ENCODE measurements around the gene ALPP.

The ALPP gene

DNA sequence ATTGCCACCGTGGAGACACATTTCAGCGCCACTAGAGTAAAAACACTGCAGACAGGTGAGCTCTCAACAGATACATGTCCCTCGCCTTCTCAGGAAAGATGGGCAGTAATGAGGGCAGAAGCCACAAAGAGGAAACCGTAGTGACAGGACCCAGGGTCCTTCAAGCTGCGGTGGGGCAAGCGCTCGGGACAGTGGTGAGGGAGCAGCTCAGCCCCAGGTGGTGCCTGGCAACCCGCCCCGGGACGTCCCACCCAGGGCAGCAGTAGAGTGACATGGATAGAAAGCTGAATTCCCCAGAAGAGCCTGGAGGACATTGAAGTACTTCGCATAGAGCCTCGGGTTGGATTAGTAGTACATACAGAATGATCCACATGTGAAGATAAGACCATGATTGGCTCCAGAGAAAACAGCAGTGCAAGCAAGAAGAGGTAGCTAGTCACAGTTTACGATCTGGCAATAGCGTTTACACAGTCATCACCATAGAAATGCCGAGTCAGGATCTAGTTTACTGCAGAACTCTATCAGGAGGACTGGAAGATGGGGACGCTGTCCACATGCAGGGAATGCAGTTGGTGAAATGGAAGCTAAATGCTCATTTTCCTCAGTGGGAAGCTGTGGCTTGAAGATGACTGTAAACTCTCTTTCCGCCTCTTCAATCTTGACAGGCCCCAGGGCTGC, 37.4 kb upstream of the ALPP start:
- no peaks in the 10 kb centered on the region for H3K9me3 ChIP-seq (ENCODE audit: severe bottlenecking)
- H3K4me3 ChIP-seq (ENCODE audit: low read depth, low read length) = no peak overlapping the region
- TF ChIP-seq, protein P1, sequence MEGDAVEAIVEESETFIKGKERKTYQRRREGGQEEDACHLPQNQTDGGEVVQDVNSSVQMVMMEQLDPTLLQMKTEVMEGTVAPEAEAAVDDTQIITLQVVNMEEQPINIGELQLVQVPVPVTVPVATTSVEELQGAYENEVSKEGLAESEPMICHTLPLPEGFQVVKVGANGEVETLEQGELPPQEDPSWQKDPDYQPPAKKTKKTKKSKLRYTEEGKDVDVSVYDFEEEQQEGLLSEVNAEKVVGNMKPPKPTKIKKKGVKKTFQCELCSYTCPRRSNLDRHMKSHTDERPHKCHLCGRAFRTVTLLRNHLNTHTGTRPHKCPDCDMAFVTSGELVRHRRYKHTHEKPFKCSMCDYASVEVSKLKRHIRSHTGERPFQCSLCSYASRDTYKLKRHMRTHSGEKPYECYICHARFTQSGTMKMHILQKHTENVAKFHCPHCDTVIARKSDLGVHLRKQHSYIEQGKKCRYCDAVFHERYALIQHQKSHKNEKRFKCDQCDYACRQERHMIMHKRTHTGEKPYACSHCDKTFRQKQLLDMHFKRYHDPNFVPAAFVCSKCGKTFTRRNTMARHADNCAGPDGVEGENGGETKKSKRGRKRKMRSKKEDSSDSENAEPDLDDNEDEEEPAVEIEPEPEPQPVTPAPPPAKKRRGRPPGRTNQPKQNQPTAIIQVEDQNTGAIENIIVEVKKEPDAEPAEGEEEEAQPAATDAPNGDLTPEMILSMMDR (IDR thresholded peaks at IDR 0.05; ENCODE audit: low read depth, low read length) = no peak
- DNase-seq = peak; percentile 0
- no peaks in the 10 kb centered on the region for H3K27me3 ChIP-seq (ENCODE audit: insufficient read depth, low read depth, severe bottlenecking)
- H3K36me3 ChIP-seq = no peaks in the 10 kb centered on the region
- H3K27ac ChIP-seq = no peak overlapping the region

DNA sequence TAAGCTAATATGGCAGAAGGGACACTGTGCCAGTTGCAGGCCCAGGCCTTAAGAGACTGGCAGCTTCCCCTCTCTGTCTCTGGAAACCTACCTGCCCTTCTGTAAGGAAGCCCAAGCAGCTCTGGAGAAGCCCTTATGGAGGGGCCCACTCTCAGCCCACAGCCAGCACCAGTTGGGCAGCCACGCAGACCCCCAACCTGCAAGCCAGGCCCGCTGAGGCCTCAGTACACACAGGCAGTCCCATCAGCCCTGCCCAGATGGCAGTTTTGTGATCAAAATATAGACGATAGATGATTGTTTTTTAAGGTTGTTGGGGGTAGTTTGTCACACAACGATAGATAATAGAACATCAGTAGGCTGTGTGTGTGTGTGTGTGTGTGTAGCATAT, 36.8 kb upstream of the ALPP start:
- H3K27ac ChIP-seq = no peak overlapping the region
- no peak overlapping the region for H3K4me3 ChIP-seq (ENCODE audit: low read depth, low read length)
- no peaks in the 10 kb centered on the region for H3K27me3 ChIP-seq (ENCODE audit: insufficient read depth, low read depth, severe bottlenecking)

DNA sequence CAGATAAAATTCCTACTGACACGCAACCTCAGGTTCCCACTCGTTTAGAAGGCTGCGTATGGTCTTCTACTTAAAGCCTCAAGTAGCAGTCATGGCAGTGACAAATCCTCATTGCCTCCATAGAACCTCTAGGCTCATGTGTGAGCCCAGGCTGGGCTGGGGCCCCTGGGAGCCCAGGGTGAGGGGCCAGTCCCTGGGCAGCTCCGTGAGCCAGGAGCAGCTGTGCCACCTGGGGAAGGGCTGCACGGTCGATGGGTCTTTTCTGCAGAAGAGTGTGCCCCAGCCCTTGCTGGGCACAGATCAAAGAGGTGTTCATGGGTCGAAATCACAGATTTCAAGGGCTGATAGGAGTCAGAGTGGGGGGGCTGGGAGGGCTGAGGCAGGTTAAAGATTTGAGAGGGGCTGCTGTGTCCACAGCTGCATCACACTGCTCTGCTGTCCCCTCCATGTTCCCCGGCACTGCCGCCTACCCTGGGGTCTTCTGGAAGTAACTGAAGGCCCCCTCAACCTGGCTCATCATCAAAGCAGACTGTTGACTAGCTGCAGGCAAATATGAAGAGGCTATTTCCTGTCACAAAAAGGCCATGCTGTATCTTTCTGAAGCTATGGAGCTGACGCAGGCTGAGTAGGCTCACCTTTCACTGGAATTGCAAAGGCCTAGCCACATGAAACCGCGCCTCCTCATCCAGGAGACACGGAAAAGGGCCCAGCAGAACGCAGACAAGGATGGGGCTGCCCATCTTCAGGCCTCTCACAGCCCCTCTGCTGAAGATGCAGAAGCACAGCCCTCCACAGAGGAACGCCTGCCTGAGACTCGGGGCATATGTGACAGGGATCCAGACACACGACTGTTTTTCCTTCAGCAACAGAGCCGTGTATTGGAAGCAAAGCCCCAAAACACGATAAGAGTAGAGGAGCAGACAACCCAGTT, 35.7 kb upstream of the ALPP start:
- no peaks in the 10 kb centered on the region for H3K9me3 ChIP-seq (ENCODE audit: severe bottlenecking)
- H3K4me3 ChIP-seq (ENCODE audit: low read depth, low read length) = no peak overlapping the region
- DNase-seq = no peak
- H3K36me3 ChIP-seq = no peaks in the 10 kb centered on the region
- no peaks in the 10 kb centered on the region for H3K27me3 ChIP-seq (ENCODE audit: insufficient read depth, low read depth, severe bottlenecking)
- TF ChIP-seq, protein P1 (IDR thresholded peaks at IDR 0.05; ENCODE audit: low read depth, low read length) = no peak
- no peak overlapping the region for H3K27ac ChIP-seq

More for the DNA sequence above, 36.8 kb upstream of the ALPP start:
- DNase-seq = peak; percentile 3
- TF ChIP-seq, protein P1 (IDR thresholded peaks at IDR 0.05; ENCODE audit: low read depth, low read length) = no peak
- Histone ChIP-seq H3K36me3 (no peaks in the 10 kb centered on the region), H3K9me3 (ENCODE audit: severe bottlenecking) (no peaks in the 10 kb centered on the region)

DNA sequence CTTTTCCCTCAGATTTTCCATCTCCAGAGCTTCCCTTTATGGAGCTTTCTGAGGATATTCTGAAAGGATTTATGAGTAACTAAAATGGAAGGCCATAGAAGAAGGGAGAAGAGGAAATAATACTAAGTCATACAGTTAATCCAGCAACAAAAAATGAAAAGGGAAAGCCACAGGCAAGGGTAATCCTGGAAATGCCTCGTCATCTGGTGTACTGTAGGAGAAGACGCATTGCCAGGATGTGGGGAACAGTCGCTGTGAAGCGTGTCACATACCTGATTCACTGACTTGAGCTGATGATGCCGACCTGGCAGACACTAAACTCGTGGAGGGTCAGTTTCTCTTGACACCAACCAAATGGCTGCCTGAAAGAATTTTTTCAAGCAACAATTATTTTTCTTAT, 34.7 kb upstream of the ALPP start:
- Histone ChIP-seq H3K36me3 (no peaks in the 10 kb centered on the region), H3K9me3 (ENCODE audit: severe bottlenecking) (no peaks in the 10 kb centered on the region), H3K4me3 (ENCODE audit: low read depth, low read length) (no peak overlapping the region), H3K27me3 (ENCODE audit: insufficient read depth, low read depth, severe bottlenecking) (peaks cover 9% of the 10 kb centered on the region), H3K27ac (no peak overlapping the region)
- TF ChIP-seq, protein P1 (IDR thresholded peaks at IDR 0.05; ENCODE audit: low read depth, low read length) = no peak
- DNase-seq = no peak

DNA sequence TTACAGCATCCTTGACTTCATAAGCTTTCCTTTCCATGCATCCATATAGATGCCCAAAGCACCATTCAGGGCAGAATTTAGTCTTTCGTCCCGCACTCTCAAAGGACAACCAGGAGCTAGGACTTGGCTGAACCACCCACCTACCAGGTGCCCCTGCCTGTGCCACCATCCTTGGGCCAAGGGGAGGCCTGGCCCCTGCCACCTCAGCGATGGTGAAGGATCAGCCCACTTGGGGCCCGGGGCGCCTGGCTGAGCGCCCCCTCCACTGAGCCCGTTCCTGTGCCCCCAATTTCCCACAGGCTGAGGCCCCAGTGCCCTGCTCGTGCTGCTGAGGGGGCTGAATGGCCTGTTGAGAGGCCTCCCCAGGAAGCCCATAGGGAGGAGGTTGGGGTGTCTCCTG, 33.3 kb upstream of the ALPP start:
- no peak overlapping the region for H3K27ac ChIP-seq
- H3K9me3 ChIP-seq (ENCODE audit: severe bottlenecking) = no peaks in the 10 kb centered on the region
- H3K27me3 ChIP-seq (ENCODE audit: insufficient read depth, low read depth, severe bottlenecking) = peaks cover 23% of the 10 kb centered on the region
- DNase-seq = no peak
- H3K4me3 ChIP-seq (ENCODE audit: low read depth, low read length) = no peak overlapping the region
- TF ChIP-seq, protein P1 (IDR thresholded peaks at IDR 0.05; ENCODE audit: low read depth, low read length) = no peak
- no peaks in the 10 kb centered on the region for H3K36me3 ChIP-seq
